ENCODE measurements around the gene BANP.
"Not testable (repeated sequence)": the region's sequence is repeated elsewhere in the genome, so short reads cannot be mapped to it uniquely, and the experiment has no call there.

Gene BANP

DNA sequence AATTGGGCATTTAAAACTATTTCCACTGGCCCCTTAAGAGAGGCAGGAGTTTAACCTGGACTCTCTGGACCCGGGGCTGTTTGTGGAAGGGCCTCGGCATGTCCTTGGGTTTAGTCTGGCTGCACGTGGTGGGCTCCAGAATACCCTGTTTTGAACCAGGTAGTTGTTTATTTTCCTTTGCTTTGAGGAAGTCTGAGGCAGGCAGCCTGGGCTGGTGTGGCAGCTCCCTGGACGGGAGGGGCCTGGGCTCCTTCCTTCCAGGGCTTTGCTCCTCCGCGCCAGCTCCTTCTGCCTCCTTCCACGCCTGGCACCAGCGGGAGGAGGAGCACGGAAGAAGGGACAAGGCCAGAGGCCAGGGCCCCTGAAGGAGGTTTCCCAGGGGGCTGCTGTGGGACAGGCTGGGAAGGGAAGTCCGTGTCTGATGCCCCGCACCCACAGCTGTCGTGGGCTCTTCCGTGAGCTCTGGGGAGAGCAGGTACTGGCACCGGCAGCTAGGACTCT lies 15.5 kb downstream of the BANP start:
- peak; percentile 22 for DNase-seq (ENCODE audit: low spot score)

DNA sequence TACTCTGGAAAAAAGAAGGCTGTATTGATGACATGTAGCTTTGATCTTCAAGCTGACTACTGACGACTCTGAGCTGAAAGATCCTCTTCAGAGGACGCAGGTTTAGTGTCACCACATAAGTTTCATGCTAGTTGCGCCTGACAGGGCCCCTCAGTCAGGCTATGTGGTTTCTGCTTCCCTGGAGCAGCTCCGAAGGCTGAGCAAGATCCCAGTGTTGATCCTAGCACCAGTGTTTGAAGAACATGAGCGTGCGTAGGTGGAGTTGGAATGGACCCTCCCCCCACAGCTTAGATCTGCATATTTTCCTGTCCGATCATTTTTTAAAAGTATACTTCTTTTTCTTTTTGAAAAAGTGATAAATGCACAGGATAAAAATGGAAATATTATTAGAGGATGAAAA lies 17.3 kb downstream of the BANP start:
- peak; percentile 26 for DNase-seq (ENCODE audit: low spot score)

DNA sequence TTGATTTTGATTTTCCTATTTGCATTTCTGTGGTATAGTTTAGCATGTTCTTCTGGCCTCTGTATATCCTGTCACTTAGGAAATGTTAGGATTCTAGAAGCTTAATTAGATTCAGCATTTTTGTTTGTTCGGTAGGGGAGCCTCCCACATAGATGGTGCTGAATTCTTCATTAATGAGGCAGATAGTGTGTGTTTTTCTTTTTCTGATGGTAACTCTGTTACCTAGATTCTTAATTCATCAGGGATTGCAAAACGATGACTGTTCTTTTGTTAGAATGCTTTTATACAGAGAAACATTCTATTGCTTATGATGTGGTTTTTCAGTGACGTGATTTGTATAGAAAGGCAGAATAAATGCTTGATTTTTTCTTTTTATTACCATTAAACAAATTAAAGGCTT lies 19.0 kb downstream of the BANP start:
- peak; percentile 43 for DNase-seq (ENCODE audit: low spot score)

DNA sequence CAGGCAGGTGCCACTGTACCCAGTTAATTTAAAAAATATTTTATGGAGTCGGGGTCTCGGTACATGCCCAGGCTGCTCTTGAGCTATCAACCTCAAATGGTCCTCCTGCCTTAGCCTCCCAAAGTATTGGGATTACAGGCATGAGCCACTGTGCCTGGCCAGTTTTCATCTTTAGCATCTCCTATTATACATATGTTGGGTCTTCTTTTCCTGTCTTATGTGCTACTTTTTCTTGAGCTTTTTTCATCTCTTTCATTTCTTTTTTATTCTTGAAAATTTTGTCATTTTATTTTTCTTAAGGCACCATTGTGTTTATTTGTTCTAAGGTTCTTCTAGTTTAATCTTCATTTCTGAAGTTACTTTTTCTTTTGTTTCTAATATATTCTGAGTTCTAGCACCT lies 20.7 kb downstream of the BANP start:
- DNase-seq (ENCODE audit: low spot score) = no peak

DNA sequence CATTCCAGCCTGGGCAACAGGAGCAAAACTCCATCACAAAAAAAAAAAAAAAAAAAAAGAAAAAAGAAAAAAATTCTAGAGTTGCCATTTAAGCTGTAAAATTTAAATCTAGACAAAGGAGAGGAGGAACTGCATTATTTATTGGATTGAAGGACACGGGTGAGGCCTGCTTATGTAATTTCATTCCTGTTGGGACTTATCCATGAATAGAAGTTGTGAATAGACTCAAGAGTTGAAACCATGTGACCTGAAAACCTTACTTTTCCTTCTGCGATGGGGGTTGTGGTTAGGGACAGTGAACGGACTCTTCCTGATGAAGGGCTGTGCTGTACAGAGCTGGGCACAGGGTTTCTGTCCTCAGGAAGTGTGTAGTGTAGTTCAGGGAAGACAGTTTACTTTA lies 22.5 kb downstream of the BANP start:
- no peak for DNase-seq (ENCODE audit: low spot score)

DNA sequence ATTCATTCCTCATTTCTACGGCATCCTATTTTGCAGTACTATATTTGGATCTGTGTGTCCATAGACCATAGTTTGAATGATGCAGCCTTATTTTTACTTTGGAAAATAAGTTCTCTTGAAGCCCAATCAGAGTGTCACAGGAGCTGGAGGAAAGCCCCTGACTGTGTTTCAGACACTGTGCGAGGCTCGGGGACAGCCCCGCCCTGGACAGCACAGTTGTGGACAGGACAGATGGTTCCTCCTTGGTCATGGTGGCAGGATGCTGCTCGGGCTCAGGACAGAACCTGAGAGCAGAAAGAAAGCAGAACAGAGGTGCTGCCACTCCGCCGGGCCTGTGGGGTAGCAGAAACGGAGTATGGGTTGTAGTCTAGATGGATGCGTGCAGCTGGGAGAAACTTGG lies 22.9 kb downstream of the BANP start:
- DNase-seq (ENCODE audit: low spot score) = no peak

DNA sequence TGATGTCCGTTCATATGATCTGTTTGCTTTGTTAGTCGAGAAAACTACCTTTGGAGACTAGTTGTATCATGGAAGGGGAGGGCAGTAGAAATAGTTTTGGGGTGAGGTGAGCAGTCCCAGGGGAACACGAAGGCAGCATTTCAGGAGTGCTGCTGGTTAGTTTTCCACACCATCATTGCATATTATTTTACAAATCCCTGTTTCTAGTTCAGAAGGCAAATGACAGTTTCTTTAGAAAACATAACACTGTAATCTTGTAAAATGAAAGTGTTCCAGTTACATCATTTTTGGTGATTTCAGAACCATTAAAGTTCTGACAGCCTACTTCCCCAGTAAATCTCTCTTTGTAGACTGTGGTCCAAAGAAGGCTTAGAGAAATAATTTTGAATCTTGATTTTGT lies 25.4 kb downstream of the BANP start:
- no peak for DNase-seq (ENCODE audit: low spot score)

DNA sequence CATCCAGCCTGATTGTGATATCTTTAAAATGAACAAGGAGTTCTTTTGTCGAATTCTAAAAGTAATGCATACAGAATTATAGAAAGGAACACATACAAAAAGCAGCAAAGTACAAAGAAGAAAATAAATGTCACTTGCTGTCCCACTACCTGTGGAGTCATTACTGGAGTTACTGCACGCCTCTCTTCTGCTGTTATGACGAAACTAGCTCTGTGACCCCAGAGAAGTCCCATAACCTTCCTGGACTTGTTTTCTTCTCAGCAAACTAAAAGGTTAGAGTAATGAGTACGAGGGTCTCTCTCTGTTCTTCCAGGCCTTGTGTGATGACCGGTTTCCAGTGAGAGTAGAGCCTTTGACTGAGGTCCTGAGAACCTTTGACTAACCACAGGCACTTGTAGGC lies 26.9 kb downstream of the BANP start:
- no peak for DNase-seq (ENCODE audit: low spot score)

DNA sequence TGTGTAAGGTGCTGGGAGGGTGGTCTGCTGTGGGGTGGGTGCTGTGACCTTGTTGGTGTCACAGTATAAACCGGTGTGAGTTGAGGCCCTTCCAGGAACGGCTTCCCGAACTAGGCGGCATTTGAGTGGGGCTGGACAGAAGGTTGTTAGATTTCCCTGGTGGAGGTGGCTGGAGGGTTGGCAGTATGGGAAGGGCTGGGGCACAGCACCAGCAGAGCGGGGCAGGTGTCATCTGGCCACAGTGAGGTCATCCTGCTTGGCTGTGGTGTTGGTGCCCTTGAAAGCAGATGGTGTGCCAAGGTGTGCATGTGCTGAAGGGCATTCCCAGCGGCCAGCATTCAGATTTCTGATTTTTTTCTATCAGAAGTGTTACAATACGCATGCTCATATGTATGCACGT lies 28.1 kb downstream of the BANP start:
- DNase-seq (ENCODE audit: low spot score) = no peak

DNA sequence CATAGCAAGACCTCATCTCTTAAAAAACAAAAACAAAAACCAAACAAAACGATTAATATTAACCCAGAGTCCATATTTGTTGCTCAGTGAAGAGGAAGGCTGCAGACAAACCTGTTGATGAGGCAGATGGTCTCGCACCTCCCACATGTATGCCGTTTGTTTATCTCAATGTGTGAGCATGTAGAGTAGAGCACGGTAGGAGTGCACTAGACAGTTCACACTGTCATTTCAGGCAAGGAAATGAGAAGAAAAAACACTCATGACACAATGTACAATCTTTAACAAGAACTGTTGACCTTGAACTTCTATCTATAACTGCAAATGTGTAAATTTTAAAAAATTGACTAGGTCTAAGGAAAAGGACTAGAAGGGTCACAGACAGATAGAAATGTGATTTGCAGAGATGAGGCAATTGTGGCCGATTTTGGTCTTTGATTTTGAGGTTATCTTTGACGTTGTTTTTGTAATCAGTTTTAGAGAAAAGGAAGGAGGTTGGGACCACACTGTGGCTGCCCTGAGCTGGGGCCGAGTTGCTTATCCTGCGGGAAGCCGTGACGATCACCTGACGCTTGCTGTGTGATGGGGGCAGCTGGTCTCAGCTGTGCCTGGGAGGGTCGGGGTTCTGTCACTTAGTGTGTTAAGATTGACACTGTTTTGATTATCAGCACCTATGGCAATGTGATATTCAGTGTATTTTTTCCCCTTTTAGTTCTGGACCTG lies 28.8 kb downstream of the BANP start:
- not testable (repeated sequence) for DNase-seq (ENCODE audit: low spot score)

DNA sequence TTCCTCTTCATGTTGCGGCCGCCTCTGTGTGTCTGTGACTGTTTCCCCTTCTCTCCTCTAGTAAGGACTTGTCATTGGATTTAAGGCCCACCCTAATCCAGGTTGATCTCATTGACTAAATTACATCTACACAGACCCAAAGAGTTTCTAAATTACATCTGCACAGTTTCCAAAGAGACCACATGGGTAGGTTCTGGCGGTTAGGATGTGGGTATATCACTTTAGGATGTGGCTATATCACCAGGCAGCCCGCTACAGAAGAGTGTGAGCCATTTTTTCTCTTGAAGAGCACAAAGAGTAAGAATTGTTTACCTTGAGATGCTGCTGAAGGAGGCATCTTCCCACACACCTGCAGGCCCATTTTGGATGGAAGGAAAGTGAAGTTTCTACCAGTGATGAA lies 30.1 kb downstream of the BANP start:
- DNase-seq (ENCODE audit: low spot score) = not testable (repeated sequence)

DNA sequence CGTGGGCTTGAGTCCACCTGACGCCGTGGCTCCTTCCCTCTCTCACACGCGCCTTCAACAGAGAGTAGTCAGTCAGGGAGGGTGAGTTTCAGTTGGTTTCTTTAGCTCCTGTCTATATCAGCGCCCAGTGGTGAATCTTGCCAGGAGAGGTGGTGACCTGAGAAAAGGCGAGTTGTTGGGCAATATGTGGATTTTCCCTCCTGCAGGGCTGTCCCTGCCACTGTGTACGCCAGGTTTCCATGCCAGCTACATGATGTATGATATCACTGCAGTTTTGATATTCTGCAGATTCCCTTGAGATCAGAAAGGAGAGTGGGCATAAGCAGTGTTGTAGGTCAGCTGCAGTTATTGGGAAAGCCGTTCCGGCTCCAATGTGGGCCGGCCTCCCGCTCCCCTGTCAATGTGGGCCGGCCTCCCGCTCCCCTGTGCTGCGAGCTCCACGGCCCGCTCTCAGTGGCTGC lies 31.4 kb downstream of the BANP start:
- no peak for DNase-seq (ENCODE audit: low spot score)

DNA sequence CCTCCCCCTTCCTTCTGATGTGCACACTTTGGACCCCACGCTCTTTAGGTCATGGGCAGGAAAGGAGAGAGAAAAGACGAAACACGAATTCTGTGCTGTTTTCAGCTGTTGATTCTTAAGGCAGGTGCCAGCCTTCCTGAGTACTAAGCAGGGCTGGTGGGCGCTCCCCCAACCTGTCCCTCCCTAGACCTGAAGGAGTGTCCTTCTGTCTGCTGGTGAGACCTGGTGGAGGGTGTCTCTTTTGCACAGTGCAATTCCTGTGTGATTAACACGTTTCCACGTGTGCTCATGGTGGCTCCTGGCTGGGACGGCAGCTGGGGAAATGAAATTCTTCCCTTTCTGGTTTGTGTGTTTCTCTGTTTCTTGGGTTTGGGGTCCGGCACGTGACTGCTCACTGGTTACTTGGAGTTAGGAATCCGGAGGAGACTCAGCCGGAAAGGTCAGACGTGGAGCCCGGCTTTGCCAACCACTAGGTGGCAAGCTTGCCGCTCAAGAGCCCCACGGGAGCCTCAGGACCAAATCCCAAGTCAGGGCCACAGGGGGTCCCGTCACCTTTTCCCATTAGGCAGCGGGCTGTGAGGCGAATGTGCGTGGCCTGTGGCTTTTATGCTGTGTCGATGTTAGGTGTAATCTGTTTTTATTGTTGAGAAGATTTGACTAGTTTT lies 32.0 kb downstream of the BANP start:
- not testable (repeated sequence) for DNase-seq (ENCODE audit: low spot score)

DNA sequence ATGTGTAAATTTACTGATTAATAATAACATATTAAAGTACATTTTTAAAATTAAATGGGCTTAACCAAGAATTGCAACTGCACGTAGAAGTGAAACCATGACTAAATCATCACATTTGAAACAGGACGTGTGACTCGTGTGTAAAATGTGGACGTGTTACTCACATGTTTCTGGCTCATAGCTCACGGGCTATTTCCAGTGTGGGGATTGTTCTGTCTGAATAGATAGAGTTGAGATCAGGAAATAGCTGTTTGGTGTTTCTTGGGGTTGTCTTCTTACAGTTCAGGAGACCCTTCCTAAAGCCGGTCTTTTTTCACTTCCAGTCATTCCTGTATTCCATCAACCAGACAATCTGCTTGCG lies 32.5 kb downstream of the BANP start:
- DNase-seq (ENCODE audit: low spot score) = not testable (repeated sequence)

DNA sequence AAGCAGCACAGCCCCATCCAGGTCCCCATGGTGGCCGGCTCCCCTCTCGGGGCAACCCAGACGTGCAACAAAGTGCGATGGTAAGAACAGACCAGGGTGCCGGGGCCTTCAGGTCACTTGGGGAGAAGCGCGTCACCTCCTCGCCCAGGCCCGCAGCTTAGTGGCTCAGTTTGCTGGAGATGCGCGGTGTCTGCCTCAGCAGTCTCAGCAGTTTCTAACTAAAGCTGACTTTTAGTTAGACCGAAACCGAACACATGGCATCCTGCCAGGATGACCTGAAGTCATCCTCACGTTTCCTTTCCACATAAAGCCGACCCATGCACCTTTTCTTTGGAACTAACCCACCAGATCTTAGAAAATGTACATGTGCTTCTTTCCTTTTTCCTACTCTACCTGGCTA lies 32.9 kb downstream of the BANP start:
- DNase-seq (ENCODE audit: low spot score) = not testable (repeated sequence)

DNA sequence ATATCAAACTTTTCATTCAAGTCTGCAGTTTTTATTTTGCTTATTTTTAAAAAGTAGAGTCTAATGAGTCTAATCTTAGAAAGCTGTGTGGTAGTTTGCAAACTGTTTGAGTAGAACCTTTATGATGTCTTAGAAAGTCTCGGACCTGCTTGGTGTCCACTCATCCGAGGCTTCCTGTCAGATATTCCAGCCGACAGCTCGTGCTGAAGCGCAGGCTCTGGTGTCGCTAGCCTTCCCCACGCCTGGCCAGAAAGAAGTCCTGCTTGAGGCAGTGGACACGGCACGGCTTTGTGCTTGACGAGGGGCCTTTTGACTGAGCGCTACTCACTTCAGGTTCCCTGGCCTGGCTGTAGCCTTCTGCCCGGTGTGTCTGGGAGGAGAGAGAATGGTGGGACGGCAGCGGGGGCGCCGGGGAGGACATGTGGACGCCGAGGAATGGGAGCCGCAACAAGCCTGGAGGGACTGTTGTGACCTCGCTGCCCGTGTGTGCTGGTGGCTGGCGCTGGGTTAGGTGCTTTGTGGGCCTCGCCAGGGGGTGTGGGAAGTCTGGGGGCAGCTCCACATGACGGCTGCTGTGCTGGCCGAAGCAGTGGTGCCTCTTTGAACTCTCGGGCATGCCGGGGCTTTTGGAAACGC lies 33.5 kb downstream of the BANP start:
- no peak for DNase-seq (ENCODE audit: low spot score)

DNA sequence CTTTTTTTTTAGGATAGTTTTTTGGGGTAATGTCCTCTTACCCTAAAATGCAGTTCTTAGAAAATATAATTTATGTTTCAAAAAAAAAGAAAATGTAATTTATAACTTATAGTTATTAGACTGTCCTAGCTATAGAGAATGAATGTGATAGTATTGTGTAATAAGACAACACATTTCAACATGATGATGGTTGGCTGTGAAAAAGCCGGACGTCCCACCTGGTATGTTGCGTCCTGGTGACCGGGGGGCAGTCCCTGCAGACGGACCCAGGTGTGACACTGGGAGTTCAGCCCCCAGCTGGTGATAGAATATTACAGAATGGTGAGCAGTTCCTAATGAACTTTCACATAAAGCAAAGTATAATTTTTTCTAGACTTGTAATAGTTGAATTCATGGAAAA lies 34.3 kb downstream of the BANP start:
- DNase-seq (ENCODE audit: low spot score) = not testable (repeated sequence)

DNA sequence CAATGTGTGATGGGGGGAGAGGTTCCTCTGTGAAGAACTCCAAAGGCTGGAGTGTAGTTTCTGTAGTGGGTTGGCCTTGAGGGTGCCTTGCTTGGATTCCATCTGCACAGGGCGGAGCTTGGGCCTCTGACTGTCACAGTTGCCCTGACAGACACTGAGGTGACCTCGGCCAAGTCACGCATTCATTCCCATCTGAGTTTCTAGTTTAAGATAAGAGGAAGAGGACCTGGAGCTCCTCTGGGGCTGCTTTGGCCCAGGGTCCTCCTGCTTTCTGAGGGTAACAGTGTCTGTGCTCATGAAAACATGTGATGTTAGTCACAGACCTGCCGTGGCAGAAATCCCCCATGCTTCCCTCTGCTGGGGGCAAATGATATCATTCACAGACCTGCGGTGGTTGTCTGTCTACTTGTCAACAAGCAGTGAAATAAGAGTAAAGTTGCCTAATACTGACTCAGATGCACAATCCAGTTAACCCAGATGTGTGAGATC lies 35.2 kb downstream of the BANP start:
- DNase-seq (ENCODE audit: low spot score) = peak; percentile 36

DNA sequence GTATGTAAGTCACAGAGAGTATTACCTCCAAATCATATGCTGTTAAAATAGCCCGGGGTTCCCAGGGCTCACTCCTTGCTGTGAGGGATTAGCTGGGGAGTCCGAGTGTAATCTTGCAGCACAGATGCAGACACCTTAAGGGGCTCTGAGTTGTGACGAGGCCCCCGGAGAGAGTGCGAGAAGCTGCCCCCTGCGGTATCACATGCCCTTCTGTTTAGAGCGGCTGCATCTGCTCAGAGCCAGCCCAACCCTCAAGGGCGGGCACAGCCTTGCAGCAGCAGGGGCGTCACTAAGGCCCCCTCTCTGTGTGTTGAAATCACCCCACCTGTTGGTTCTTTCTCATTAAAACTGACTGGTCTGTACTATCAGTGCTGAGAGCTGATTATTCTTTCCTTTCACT lies 37.4 kb downstream of the BANP start:
- not testable (repeated sequence) for DNase-seq (ENCODE audit: low spot score)

DNA sequence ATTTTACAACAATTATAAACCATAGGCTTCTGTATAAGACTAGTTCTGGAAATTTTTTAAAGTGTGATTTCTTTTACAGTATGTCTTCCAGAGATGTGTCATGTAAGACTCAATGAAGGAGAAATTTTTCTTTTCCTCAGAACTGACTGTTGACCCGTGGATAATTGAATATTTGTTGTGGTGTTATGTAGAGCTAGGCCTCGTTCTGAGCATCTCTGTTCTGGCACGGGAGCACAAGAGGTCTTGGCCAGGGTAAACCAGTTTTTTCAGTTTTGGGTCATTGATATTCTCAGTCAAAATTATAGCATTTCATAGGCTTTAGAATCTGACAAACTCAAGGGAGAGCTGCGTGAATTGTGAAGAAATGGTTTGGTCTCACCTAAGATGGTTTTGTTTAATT lies 39.0 kb downstream of the BANP start:
- DNase-seq (ENCODE audit: low spot score) = not testable (repeated sequence)

DNA sequence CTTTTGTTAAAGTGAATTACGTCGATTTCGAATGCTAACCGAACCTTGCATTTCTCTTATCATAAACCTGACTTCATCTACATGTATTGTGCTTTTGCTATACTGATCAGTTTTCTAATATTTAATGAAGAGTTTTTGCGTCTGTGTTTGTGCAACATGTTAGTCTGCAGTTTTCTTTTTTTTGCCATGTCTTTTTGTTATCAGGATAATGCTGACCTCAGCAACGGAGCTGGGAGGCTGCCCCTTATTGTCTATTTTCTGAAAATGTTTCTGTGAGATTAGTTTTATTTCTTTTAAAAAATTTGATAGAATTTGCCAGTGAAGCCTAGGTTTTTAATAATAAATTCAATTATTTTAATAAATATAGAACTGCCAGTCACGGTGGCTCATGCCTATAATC lies 40.9 kb downstream of the BANP start:
- DNase-seq (ENCODE audit: low spot score) = not testable (repeated sequence)

DNA sequence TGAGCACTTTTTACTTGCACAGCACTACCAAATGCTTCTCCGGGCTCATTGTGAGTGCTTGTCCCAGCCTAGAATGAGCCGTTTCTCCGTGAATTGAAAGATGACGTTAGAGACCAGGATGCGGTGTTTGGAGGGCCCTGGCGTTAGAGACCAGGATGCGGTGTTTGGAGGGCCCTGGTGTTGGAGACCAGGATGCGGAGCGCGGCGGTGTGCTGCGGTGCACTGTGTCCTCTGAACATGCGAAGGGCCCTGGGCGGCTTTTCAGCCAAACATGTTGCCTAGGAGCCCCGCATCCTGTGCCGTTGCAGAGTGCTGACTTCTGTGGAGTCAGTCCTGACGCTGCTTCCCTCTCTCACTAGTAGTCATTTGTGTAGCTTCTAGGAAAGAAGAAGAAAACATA lies 42.7 kb downstream of the BANP start:
- no peak for DNase-seq (ENCODE audit: low spot score)

DNA sequence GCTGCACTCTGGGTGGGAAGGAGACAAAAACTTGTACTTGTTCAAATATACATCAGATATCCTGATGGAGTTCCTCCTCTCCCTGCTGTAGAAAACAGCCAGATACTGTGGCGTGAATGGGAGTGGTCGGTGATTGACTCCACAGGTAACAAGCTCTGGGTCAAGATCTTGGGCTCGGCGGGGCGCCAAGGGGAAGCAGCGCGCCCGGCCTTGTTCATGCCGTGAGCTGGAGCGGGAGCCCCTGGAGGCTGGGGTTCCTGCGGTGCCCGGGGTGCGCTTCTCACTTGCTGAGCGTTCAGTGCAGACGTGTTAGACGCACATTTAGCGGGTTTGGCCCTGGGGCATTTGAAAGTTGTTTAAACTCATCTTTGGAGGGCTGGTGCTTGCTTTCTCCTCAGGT lies 44.4 kb downstream of the BANP start:
- DNase-seq (ENCODE audit: low spot score) = no peak
